HepG2 (cell line): ENCODE data around the gene ALKBH5. TPM values are rescaled to one million over a fixed set of nuclear protein-coding genes. Genes with fewer than 3 reads are reported as not detected.

Experiments
- ATAC-seq: fragments of 200-7000 bp; cut with Tn5 transposase; 3 replicates; pipeline ENCODE4 v1.9.1; 2020; ENCODE audit warnings: mild to moderate bottlenecking, moderate library complexity
- BruUV-seq: library from RNA; stranded (reverse); fragments of 400-500 nt; replicated peaks from 2 replicates; lab custom pipeline; 2021; lab: Mats Ljungman, UMichigan
- CTCF ChIA-PET: fragments of 300-600 bp; formaldehyde crosslinking; extraction: SDS; loops from one replicate; lab custom pipeline; 2021; ENCODE audit warnings: low total read pairs, inconsistent platforms, low intra/inter-chr PET ratio; lab: Yijun Ruan, JAX
- POLR2A ChIA-PET: fragments of 350-600 bp; sonication (Branson Sonifier 250); formaldehyde crosslinking; loops from one replicate; lab custom pipeline; 2020; ENCODE audit warnings: antibody characterized with exemption, inconsistent platforms; lab: Yijun Ruan, JAX
- DNase-seq: peaks from one replicate; pipeline ENCODE4 v3.0.0-alpha.2; 2015; ENCODE audit warnings: low spot score
- FAIRE-seq: peaks from 3 replicates; lab custom pipeline; 2011; peaks lifted over from hg19 to GRCh38; lab: Jason Lieb, UNC
- H2AFZ ChIP-seq: one replicate; pipeline ENCODE4 v1.6.1; 2011; ENCODE audit warnings: low read length, inconsistent platforms
- H3K27ac ChIP-seq: fragments of 300-600 bp; 3 replicates; pipeline ENCODE4 v1.8.0; 2011; ENCODE audit warnings: mixed run types, mild to moderate bottlenecking, mixed read lengths, low read length, inconsistent platforms; ENCODE audit not compliant: insufficient read depth; ENCODE audit errors: extremely low read length
- H3K27me3 ChIP-seq, 2 experiments: fragments of 200-600 bp in 1 of 2; 2 replicates in 1 of 2; 3 replicates in 1 of 2; pipeline versions ENCODE4 v1.6.0 to v1.8.0; 2011; ENCODE audit warnings: low read length in 2 of 2, mild to moderate bottlenecking in 2 of 2, moderate library complexity in 2 of 2, inconsistent platforms in 1 of 2; ENCODE audit not compliant: insufficient read depth in 2 of 2, control insufficient read depth in 1 of 2
- H3K36me3 ChIP-seq, 2 experiments: fragments of 200-600 bp in 1 of 2; replicated peaks in 1 of 2; 2 replicates in 1 of 2; 3 replicates in 1 of 2; pipeline versions ENCODE4 v1.5.1 to v1.8.0; 2011; ENCODE audit warnings: low read length in 2 of 2, inconsistent platforms in 1 of 2; ENCODE audit not compliant: insufficient read depth in 2 of 2, control insufficient read depth in 1 of 2
- H3K4me1 ChIP-seq: 2 replicates; pipeline ENCODE4 v1.5.1; 2012; ENCODE audit warnings: low read length, inconsistent platforms; ENCODE audit not compliant: insufficient read depth
- H3K4me2 ChIP-seq: 2 replicates; pipeline ENCODE4 v1.6.0; 2011; ENCODE audit warnings: low read depth, low read length, inconsistent platforms
- H3K4me3 ChIP-seq, 3 experiments: fragments of 200-600 bp in 1 of 3; sonication (generic), shearing (Covaris generic) in 1 of 3; replicated peaks in 1 of 3; 2 replicates each; pipeline ENCODE4 v1.5.1; 2011 to 2016; ENCODE audit warnings: low read length in 3 of 3, inconsistent platforms in 2 of 3, low read depth in 2 of 3, mild to moderate bottlenecking in 2 of 3, control low read depth in 1 of 3, mixed read lengths in 1 of 3; ENCODE audit not compliant: insufficient read depth in 1 of 3
- H3K79me2 ChIP-seq: one replicate; pipeline ENCODE4 v1.6.1; 2011; ENCODE audit warnings: low read length, inconsistent platforms; ENCODE audit not compliant: insufficient read depth
- H3K9ac ChIP-seq: 2 replicates; pipeline ENCODE4 v1.6.0; 2011; ENCODE audit warnings: mild to moderate bottlenecking, low read depth, low read length, inconsistent platforms; ENCODE audit not compliant: insufficient read depth
- H3K9me3 ChIP-seq: 2 replicates; pipeline ENCODE4 v1.5.1; 2012; ENCODE audit warnings: mild to moderate bottlenecking, low read length
- H4K20me1 ChIP-seq: 2 replicates; pipeline ENCODE4 v1.6.0; 2011; ENCODE audit warnings: inconsistent platforms, mild to moderate bottlenecking, low read length, moderate library complexity; ENCODE audit not compliant: insufficient read depth
- DNMT1 ChIP-seq: sonication (generic); formaldehyde crosslinking; IDR thresholded peaks from 2 replicates; pipeline ENCODE4 v1.5.1; 2020; ENCODE audit warnings: mild to moderate bottlenecking, missing genetic modification reagents
- EEA1 ChIP-seq: sonication (generic); formaldehyde crosslinking; IDR thresholded peaks from 2 replicates; pipeline ENCODE4 v1.5.1; 2020; ENCODE audit warnings: mild to moderate bottlenecking, missing genetic modification reagents, borderline replicate concordance
- FOXO4 ChIP-seq: sonication (generic); formaldehyde crosslinking; conservative IDR thresholded peaks from 2 replicates; pipeline ENCODE4 v1.8.1; 2023; ENCODE audit warnings: missing genetic modification reagents
- GATA4 ChIP-seq: sonication (generic); IDR thresholded peaks from 2 replicates; pipeline ENCODE4 v1.6.1; 2016; ENCODE audit warnings: antibody characterized with exemption, low read depth, borderline replicate concordance
- HDAC6 ChIP-seq: fragments of 200-600 bp; sonication (generic); IDR thresholded peaks from 2 replicates; pipeline ENCODE4 v1.7.0; 2017; ENCODE audit warnings: mild to moderate bottlenecking, antibody characterized with exemption, low read length, low read depth
- KLF9 ChIP-seq: IDR thresholded peaks from 2 replicates; pipeline ENCODE4 v1.6.1; 2016; ENCODE audit warnings: low read depth
- MEF2D ChIP-seq: sonication (generic); formaldehyde crosslinking; IDR thresholded peaks from 2 replicates; pipeline ENCODE4 v1.5.1; 2020; ENCODE audit warnings: mild to moderate bottlenecking, missing genetic modification reagents
- MIER2 ChIP-seq: IDR thresholded peaks from 2 replicates; pipeline ENCODE4 v1.6.1; 2016; ENCODE audit warnings: missing biosample characterization, missing genetic modification reagents
- RARA ChIP-seq: IDR thresholded peaks from 2 replicates; pipeline ENCODE4 v1.6.1; 2016; ENCODE audit warnings: missing genetic modification reagents, missing compliant biosample characterization
- RFX5 ChIP-seq: IDR thresholded peaks from 2 replicates; pipeline ENCODE4 v1.6.1; 2011; ENCODE audit warnings: low read depth, low read length, improper control_type of control experiment
- SP2 ChIP-seq: sonication (generic); formaldehyde crosslinking; IDR thresholded peaks from 2 replicates; pipeline ENCODE4 v1.5.1; 2020; ENCODE audit warnings: mild to moderate bottlenecking, missing genetic modification reagents
- TARDBP ChIP-seq: sonication (generic); formaldehyde crosslinking; IDR thresholded peaks from 2 replicates; pipeline ENCODE4 v1.8.0; 2022; ENCODE audit warnings: mild to moderate bottlenecking, missing genetic modification reagents
- TBP ChIP-seq: sonication (generic); formaldehyde crosslinking; IDR thresholded peaks from 2 replicates; pipeline ENCODE4 v1.5.0; 2020; ENCODE audit warnings: missing genetic modification reagents
- TFAP4 ChIP-seq: sonication (generic); IDR thresholded peaks from 2 replicates; pipeline ENCODE4 v1.6.1; 2016; ENCODE audit warnings: low read depth, borderline replicate concordance
- U2AF1 ChIP-seq: fragments of 200-400 bp; formaldehyde crosslinking; optimal IDR thresholded peaks from 2 replicates; pipeline ENCODE3; 2017; ENCODE audit warnings: mild to moderate bottlenecking, low read depth, low read length
- ZNF761 ChIP-seq: sonication (generic); formaldehyde crosslinking; conservative IDR thresholded peaks from 2 replicates; pipeline ENCODE4 v1.4.0; 2020; ENCODE audit warnings: mild to moderate bottlenecking, missing genetic modification reagents
- ZNF772 ChIP-seq: sonication (generic); formaldehyde crosslinking; IDR thresholded peaks from 2 replicates; pipeline ENCODE4 v1.5.0; 2020; ENCODE audit warnings: mild to moderate bottlenecking, missing genetic modification reagents
- ZSCAN31 ChIP-seq: sonication (generic); formaldehyde crosslinking; IDR thresholded peaks from 2 replicates; pipeline ENCODE4 v1.5.0; 2020; ENCODE audit warnings: low read depth, mild to moderate bottlenecking, missing genetic modification reagents
- ZXDC ChIP-seq: sonication (generic); formaldehyde crosslinking; IDR thresholded peaks from 2 replicates; pipeline ENCODE4 v1.5.0; 2020; ENCODE audit warnings: mild to moderate bottlenecking, missing genetic modification reagents
- WGBS: methylation state at CpG from one replicate; pipeline ENCODE4 v1.1.6; 2017; ENCODE audit warnings: low lambda C conversion rate; 5-methylcytosine and 5-hydroxymethylcytosine counted together
- in situ Hi-C: cut with HindIII; loops from 2 replicates; pipeline ENCODE4 v1.10.0; 2017; ENCODE audit warnings: low pct_unique_long_range_greater_than_20kb; ENCODE audit not compliant: extremely low pct_ligation_motif_present
- intact Hi-C: fragments of 100-400 bp; cut with micrococcal nuclease; formaldehyde crosslinking; loops from one replicate; pipeline ENCODE4 v1.10.0; 2022; ENCODE audit not compliant: unreplicated experiment
- polyA plus RNA-seq, 8 experiments: library from polyadenylated mRNA; depleted of rRNA in 3 of 8; stranded (reverse) in 7 of 8; unstranded in 1 of 8; fragments of >200 nt; fragmentation: Illumina TruSeq in 4 of 8; extraction: Trizol in 4 of 8; gene quantifications; 2 replicates each; pipeline versions ENCODE4 v1.2.1 to v1.2.3, GENCODE V29; 2011 to 2016; ENCODE audit warnings: low read depth in 4 of 8, missing spikeins in 1 of 8, mixed read lengths in 1 of 8; ENCODE audit not compliant: insufficient read depth in 1 of 8
- total RNA-seq, 5 experiments: library from RNA; depleted of rRNA; stranded (reverse); fragments of >200 nt; fragmentation: Illumina TruSeq; extraction: Trizol; gene quantifications; 2 replicates each; pipeline ENCODE4 v1.2.3, GENCODE V29; 2016; ENCODE audit warnings: low read depth in 1 of 5

Gene ALKBH5
- total and polyA plus RNA-seq, 2 of the 13 experiments (the other 11 are each of a cell fraction or from before 2014, with no cell fraction given): 68.9 to 76.9 TPM

- TF ChIP-seq ZSCAN31 (CRISPR knock-in tag) (peak; percentile 59), ZXDC (0 out of 2 replicates have a peak, but pooled peaks have one; percentile 65)
Measured at GRCh38 chr17:18182110-18182977, 1.3 kb upstream of the ALKBH5 start (continued).

- CTCF ChIA-PET: no interaction called here
- Histone ChIP-seq H3K4me2 (peak overlapping the region; percentile 99), H3K9ac (peak overlapping the region; percentile 87), H3K4me1 (peaks cover 52% of the 10 kb centered on the region), H3K27me3 (no peaks in the 10 kb centered on the region), H3K4me3 (peak overlapping the region; percentile 80 to 96 (median 81)), H4K20me1 (peaks cover 35% of the 10 kb centered on the region), H3K36me3 (peaks cover 3 to 12% of the 10 kb centered on the region in 2 experiments; a peak in 4 of 5 replicates), H3K27ac (peak overlapping the region; percentile 96), H3K79me2 (peaks cover 38% of the 10 kb centered on the region), H2AFZ (no peak overlapping the region), H3K9me3 (no peaks in the 10 kb centered on the region)
- POLR2A ChIA-PET: interaction anchor here (0.7 to 2.6 kb wide), 21 partner anchors 9 to 675 kb away, joined by 3 to 29 read pairs (median 4); partner anchors contain the start of genes DRC3, LLGL1, PRPSAP2 and SHMT1
- TSS peak; percentile 93 for BruUV-seq
- FAIRE-seq (no peak), ATAC-seq (peak; percentile 52), DNase-seq (no peak)
- in situ Hi-C loops: no loop called here
- WGBS: 2% methylated on average over 22 of the region's 33 CpGs
- intact Hi-C loops: no loop called here
- TF ChIP-seq RARA (CRISPR knock-in tag): no peak; the same call in 1 of the 2 replicates
- no peak for TF ChIP-seq TFAP4
- no peak for TF ChIP-seq RFX5
- no peak for TF ChIP-seq MIER2 (CRISPR knock-in tag)
- 0 out of 2 replicates have a peak, but pooled peaks have one; percentile 3 for TF ChIP-seq EEA1 (CRISPR knock-in tag)
- TF ChIP-seq DNMT1: 0 out of 2 replicates have a peak, but pooled peaks have one; percentile 52
- no peak for TF ChIP-seq FOXO4 (CRISPR knock-in tag)
- TF ChIP-seq SP2 (CRISPR knock-in tag): no peak
- no peak for TF ChIP-seq TARDBP (CRISPR knock-in tag)
- TF ChIP-seq MEF2D (CRISPR knock-in tag): peak; percentile 89
- 0 out of 2 replicates have a peak, but pooled peaks have one; percentile 69 for TF ChIP-seq ZNF772 (CRISPR knock-in tag)
- no peak for TF ChIP-seq HDAC6
- no peak for TF ChIP-seq GATA4
- peak; percentile 19; the same call in 1 of the 2 replicates for TF ChIP-seq KLF9
- 0 out of 2 replicates have a peak, but pooled peaks have one; percentile 67 for TF ChIP-seq ZNF761 (CRISPR knock-in tag)
- TF ChIP-seq U2AF1: no peak
- TF ChIP-seq TBP: no peak
Measured at GRCh38 chr17:18182978-18183333, 672 bp upstream of the ALKBH5 start.
